Nephron (organoid): ENCODE measurements around the gene IGF1R.

Source experiments
- H3K27ac Mint-ChIP-seq, 3 experiments: 2 replicates each; pipeline ENCODE4 v1.8.0; 2020; ENCODE audit warnings: mixed read lengths in 3 of 3, mild to moderate bottlenecking in 2 of 3, moderate library complexity in 1 of 3
- H3K27me3 Mint-ChIP-seq: 2 replicates; pipeline ENCODE4 v1.8.0; 2021; ENCODE audit warnings: low read depth, mild to moderate bottlenecking, moderate library complexity, mixed read lengths
- H3K36me3 Mint-ChIP-seq: 2 replicates; pipeline ENCODE4 v1.8.0; 2020; ENCODE audit warnings: low read depth, mixed read lengths
- H3K4me1 Mint-ChIP-seq: 2 replicates; pipeline ENCODE4 v1.8.0; 2020; ENCODE audit warnings: mixed read lengths
- H3K4me3 Mint-ChIP-seq, 3 experiments: 2 replicates each; pipeline ENCODE4 v1.8.0; 2020; ENCODE audit warnings: mild to moderate bottlenecking in 3 of 3, mixed read lengths in 3 of 3, moderate library complexity in 2 of 3
- H3K9me3 Mint-ChIP-seq: 2 replicates; pipeline ENCODE4 v1.8.0; 2020; ENCODE audit warnings: mixed read lengths
- TF ChIP-seq, protein P1 (sequence below), 3 experiments: fragments of 200-600 bp; sonication (generic); IDR thresholded peaks; one replicate each; pipeline ENCODE4 v1.5.0; 2021; ENCODE audit warnings: antibody characterized with exemption in 3 of 3; ENCODE audit not compliant: unreplicated experiment in 3 of 3

The IGF1R gene

DNA sequence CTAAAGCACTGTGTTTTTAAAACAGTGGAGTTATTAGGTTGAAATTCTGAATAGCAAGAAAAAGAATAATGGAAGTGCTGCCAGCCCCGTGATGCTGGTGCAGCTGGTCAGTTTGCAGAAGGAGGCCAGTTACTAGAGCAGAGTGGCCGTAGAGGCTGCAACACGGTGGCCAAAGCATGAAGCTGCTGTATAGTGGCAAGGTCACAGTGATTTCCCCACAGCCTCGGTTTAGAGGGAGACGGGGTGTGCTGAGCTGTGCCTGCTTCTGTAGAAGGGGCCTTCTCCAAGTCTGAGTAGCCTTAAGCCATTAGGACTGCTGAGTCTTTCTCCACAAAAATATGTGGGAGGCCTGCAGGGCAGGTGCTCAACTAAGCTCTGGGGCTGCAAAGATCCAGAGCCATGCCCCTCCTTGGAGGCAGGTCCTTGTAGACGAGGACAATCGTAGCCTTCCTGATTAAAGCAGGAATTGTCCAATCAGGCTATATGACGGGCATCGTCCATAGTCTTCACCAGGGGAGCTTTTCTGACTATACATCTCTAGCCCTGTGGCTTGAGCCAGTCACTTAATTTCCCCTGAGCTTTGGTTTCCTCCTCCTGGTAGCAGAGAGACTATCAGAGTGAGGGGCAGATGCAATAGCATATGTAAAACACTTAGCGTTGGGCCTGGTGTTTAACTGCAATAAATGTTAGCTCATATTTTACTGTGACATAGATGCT, 207.6 kb downstream of the IGF1R start:
- H3K9me3 Mint-ChIP-seq = no peaks in the 10 kb centered on the region
- H3K4me3 Mint-ChIP-seq = no peak overlapping the region
- TF ChIP-seq, protein P1, sequence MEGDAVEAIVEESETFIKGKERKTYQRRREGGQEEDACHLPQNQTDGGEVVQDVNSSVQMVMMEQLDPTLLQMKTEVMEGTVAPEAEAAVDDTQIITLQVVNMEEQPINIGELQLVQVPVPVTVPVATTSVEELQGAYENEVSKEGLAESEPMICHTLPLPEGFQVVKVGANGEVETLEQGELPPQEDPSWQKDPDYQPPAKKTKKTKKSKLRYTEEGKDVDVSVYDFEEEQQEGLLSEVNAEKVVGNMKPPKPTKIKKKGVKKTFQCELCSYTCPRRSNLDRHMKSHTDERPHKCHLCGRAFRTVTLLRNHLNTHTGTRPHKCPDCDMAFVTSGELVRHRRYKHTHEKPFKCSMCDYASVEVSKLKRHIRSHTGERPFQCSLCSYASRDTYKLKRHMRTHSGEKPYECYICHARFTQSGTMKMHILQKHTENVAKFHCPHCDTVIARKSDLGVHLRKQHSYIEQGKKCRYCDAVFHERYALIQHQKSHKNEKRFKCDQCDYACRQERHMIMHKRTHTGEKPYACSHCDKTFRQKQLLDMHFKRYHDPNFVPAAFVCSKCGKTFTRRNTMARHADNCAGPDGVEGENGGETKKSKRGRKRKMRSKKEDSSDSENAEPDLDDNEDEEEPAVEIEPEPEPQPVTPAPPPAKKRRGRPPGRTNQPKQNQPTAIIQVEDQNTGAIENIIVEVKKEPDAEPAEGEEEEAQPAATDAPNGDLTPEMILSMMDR (IDR thresholded peaks at IDR 0.05; ENCODE audit: unreplicated experiment in 3 of 3) = no peak
- H3K27me3 Mint-ChIP-seq = no peaks in the 10 kb centered on the region
- peaks cover 72% of the 10 kb centered on the region for H3K4me1 Mint-ChIP-seq
- peak overlapping the region; percentile 52 to 89 (median 87) for H3K27ac Mint-ChIP-seq
- no peaks in the 10 kb centered on the region for H3K36me3 Mint-ChIP-seq

DNA sequence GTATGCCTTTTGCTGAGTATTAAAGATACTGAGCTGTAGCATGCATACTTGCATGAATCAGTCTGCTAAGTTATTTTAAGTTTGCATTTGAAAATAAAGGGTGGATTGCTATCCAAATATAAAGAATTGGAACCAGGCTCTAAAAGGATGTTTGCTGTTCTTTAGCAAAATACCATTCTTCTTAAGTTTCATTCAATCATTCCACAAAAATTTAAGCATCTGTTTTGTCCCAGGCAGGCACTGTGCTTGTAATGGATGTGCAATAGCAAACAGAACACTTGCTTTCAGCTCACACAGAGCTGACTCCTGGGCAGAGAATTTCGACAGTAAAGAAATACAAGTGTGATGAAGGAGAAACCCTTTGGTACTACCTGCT, 208.2 kb downstream of the IGF1R start:
- H3K27me3 Mint-ChIP-seq = no peaks in the 10 kb centered on the region
- no peaks in the 10 kb centered on the region for H3K36me3 Mint-ChIP-seq
- TF ChIP-seq, protein P1 (IDR thresholded peaks at IDR 0.05; ENCODE audit: unreplicated experiment in 3 of 3) = no peak
- H3K4me3 Mint-ChIP-seq = no peak overlapping the region
- peak overlapping the region; percentile 49 to 71 (median 52) for H3K27ac Mint-ChIP-seq
- no peaks in the 10 kb centered on the region for H3K9me3 Mint-ChIP-seq
- peaks cover 73% of the 10 kb centered on the region for H3K4me1 Mint-ChIP-seq

DNA sequence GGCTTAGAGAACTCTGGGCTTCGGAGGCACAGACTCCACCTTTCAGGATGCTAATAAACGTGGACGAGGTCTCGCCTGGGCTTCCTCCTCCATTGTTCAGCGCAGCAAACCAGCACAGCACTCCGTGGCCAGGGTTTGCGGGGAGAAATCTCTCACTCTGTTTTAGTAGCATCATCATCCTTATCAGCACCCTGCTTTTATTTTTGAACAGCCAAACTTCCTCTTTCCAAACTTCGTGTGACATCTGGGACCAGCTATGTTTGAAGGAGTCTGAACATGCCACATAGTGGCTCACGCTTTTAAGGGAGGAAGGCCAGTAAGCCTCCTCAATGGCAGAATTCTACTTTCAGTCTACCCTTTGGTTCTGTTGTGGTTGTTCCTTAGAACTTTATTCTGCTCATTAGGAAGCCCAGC, 210.3 kb downstream of the IGF1R start:
- TF ChIP-seq, protein P1 (IDR thresholded peaks at IDR 0.05; ENCODE audit: unreplicated experiment in 3 of 3) = no peak
- peak overlapping the region in 1 of 3 experiments; percentile 27 for H3K27ac Mint-ChIP-seq
- no peak overlapping the region for H3K4me3 Mint-ChIP-seq
- H3K36me3 Mint-ChIP-seq = no peaks in the 10 kb centered on the region
- peaks cover 60% of the 10 kb centered on the region for H3K4me1 Mint-ChIP-seq
- no peaks in the 10 kb centered on the region for H3K9me3 Mint-ChIP-seq
- H3K27me3 Mint-ChIP-seq = no peaks in the 10 kb centered on the region

DNA sequence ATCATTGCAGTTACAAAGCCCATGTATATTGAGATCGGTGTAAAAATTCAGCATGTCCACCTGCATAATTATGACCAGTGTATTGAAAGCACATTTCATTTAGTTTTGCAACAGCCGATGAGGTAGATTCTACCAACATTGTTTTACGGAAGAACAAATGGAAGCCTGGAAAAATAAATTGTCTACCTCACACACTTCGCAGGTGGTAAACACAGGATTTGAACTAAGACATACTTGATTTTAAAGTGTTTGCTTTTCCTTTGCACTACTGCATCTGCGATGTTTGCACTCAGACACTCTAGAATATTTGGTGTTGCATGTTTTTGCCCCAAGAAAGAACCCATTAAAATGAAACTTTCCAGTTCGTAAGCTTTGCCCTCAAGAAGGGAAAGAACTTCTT, 210.8 kb downstream of the IGF1R start:
- Mint-ChIP-seq H3K4me1 (peaks cover 55% of the 10 kb centered on the region), H3K27me3 (no peaks in the 10 kb centered on the region), H3K27ac (peak overlapping the region in 1 of 3 experiments; percentile 27), H3K36me3 (no peaks in the 10 kb centered on the region), H3K9me3 (no peaks in the 10 kb centered on the region), H3K4me3 (no peak overlapping the region)
- TF ChIP-seq, protein P1 (IDR thresholded peaks at IDR 0.05; ENCODE audit: unreplicated experiment in 3 of 3) = no peak

DNA sequence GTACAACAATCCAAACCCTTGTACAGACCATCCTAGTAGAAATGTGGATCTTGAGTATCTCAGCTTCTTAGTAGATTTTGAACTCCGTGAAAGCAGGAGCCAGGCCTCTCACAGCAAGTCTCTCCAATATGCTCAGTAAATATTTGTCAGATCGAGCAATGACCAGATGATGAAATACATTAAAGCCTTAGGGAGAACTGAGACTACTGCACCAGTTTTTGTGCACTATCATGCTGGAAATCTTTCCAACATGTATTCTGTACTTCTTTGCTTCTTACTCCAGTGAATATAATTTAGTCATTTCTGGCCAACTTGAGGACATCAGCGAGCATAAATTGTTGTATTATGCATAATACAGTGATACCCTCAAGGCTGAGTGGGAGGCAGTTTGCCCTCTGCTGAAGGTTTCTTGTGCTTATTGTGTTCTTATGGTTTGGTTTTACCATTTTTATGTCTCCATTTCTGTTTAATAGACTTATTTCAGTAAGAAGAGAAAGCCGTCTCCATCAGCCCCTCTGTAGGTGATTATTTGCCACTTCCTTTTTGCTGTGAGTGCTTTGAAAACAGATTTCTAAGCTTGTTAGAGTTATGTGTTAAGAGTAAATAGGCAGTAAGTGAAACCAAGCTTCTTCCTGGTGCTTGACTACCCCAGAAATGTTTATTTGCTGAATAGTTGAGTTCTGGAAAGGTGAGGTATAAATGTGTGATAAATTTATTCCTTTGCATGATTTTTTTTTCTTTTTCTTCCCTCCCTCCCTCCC, 212.1 kb downstream of the IGF1R start:
- Mint-ChIP-seq H3K4me3 (no peak overlapping the region), H3K4me1 (peaks cover 42% of the 10 kb centered on the region), H3K9me3 (no peaks in the 10 kb centered on the region), H3K27me3 (no peaks in the 10 kb centered on the region), H3K36me3 (no peaks in the 10 kb centered on the region), H3K27ac (peak overlapping the region; percentile 13 to 47 (median 32))
- TF ChIP-seq, protein P1 (IDR thresholded peaks at IDR 0.05; ENCODE audit: unreplicated experiment in 3 of 3) = no peak
